ENCODE data around the gene ITGA8. TPM values are rescaled to one million over a fixed set of nuclear protein-coding genes. Genes with fewer than 3 reads are reported as not detected.

ITGA8 gene
- total and polyA plus RNA-seq, 2 of the 13 experiments (the other 11 are each of a cell fraction or from before 2014, with no cell fraction given), result not detected

DNA sequence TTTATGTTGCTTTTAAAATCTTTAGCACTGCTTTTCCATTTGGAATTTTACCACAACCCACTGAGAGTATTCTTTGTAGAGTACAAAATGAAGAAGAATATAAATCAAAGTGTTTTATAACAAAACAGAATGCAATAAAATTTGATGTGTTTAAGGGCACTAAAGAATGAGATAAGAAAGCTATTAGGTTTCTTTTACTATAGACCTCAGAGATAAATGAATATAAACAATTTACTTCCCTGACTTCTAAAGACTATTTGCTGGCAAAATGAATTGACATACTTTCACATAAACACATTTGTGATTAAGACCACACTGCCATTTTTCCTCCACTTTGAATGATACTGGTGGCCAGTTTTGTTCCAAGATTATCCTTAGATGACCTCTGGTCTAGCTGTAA lies 124.5 kb downstream of the ITGA8 start:
- Histone ChIP-seq H3K27me3 (ENCODE audit: control insufficient read depth in 1 of 2, insufficient read depth in 2 of 2, low read length in 2 of 2) (peaks cover 0 to 7% of the 10 kb centered on the region in 2 experiments; a peak in 2 of 5 replicates), H2AFZ (ENCODE audit: low read length) (no peak overlapping the region), H4K20me1 (ENCODE audit: insufficient read depth, low read length) (no peaks in the 10 kb centered on the region), H3K27ac (ENCODE audit: extremely low read length, insufficient read depth, low read length) (no peak overlapping the region), H3K9ac (ENCODE audit: insufficient read depth, low read depth, low read length) (no peak overlapping the region), H3K79me2 (ENCODE audit: insufficient read depth, low read length) (no peaks in the 10 kb centered on the region), H3K9me3 (ENCODE audit: low read length) (no peaks in the 10 kb centered on the region), H3K4me2 (ENCODE audit: low read depth, low read length) (no peak overlapping the region), H3K4me3 (replicated peaks in 1 of 3; ENCODE audit: insufficient read depth in 1 of 3, low read depth in 2 of 3, low read length in 3 of 3) (no peak overlapping the region), H3K4me1 (ENCODE audit: insufficient read depth, low read length) (no peaks in the 10 kb centered on the region), H3K36me3 (replicated peaks in 1 of 2; ENCODE audit: control insufficient read depth in 1 of 2, insufficient read depth in 2 of 2, low read length in 2 of 2) (no peaks in the 10 kb centered on the region)
- BruUV-seq (replicated peaks), result no TSS peak
- DNase-seq (ENCODE audit: low spot score), result no peak
- in situ Hi-C loops (cut with HindIII; ENCODE audit: extremely low pct_ligation_motif_present, low pct_unique_long_range_greater_than_20kb) (no loop called here), intact Hi-C loops (cut with micrococcal nuclease; ENCODE audit: unreplicated experiment) (no loop called here)
- ChIA-PET CTCF (ENCODE audit: low intra/inter-chr PET ratio, low total read pairs) (no interaction called here), POLR2A (no interaction called here)
- FAIRE-seq, result no peak
- ATAC-seq, result no peak
- no peak for TF ChIP-seq KDM5A (IDR thresholded peaks at IDR 0.05; ENCODE audit: borderline replicate concordance, low read length)
- TF ChIP-seq, protein P1, sequence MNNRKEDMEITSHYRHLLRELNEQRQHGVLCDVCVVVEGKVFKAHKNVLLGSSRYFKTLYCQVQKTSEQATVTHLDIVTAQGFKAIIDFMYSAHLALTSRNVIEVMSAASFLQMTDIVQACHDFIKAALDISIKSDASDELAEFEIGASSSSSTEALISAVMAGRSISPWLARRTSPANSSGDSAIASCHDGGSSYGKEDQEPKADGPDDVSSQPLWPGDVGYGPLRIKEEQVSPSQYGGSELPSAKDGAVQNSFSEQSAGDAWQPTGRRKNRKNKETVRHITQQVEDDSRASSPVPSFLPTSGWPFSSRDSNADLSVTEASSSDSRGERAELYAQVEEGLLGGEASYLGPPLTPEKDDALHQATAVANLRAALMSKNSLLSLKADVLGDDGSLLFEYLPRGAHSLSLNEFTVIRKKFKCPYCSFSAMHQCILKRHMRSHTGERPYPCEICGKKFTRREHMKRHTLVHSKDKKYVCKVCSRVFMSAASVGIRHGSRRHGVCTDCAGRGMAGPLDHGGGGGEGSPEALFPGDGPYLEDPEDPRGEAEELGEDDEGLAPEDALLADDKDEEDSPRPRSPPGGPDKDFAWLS (CRISPR knock-in tag; IDR thresholded peaks at IDR 0.05; ENCODE audit: borderline replicate concordance), result no peak
- TF ChIP-seq ZNF567 (CRISPR knock-in tag; IDR thresholded peaks at IDR 0.05; ENCODE audit: borderline replicate concordance), result no peak
- TF ChIP-seq ZNF382 (CRISPR knock-in tag; IDR thresholded peaks at IDR 0.05; ENCODE audit: borderline replicate concordance), result no peak
- no peak for TF ChIP-seq ZNF446 (CRISPR knock-in tag; IDR thresholded peaks at IDR 0.05)
- TF ChIP-seq GATAD1 (CRISPR knock-in tag; IDR thresholded peaks at IDR 0.05), result no peak

DNA sequence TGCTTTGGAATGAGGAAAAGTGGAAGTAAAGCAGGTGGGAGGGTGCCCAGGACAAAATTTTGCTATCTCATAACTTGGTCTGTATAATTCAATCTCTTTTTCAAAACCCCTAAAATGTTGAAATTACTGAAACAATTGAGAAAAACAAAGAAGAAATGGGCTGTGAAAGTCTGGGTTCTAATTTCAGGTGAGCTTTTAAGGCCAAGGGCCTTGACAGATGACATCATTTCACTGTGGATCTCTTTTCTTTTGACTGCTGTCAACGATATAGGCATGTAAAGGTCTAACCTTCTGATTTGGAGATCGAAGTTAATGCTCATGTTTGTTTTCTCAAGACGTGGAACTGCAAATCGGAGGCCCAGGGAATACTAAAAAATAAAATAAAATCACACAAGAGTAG lies 127.8 kb downstream of the ITGA8 start:
- ChIA-PET POLR2A (no interaction called here), CTCF (ENCODE audit: low intra/inter-chr PET ratio, low total read pairs) (no interaction called here)
- Histone ChIP-seq H3K36me3 (replicated peaks in 1 of 2; ENCODE audit: control insufficient read depth in 1 of 2, insufficient read depth in 2 of 2, low read length in 2 of 2) (no peaks in the 10 kb centered on the region), H2AFZ (ENCODE audit: low read length) (no peak overlapping the region), H3K27ac (ENCODE audit: extremely low read length, insufficient read depth, low read length) (no peak overlapping the region), H3K9ac (ENCODE audit: insufficient read depth, low read depth, low read length) (no peak overlapping the region), H3K4me1 (ENCODE audit: insufficient read depth, low read length) (no peaks in the 10 kb centered on the region), H4K20me1 (ENCODE audit: insufficient read depth, low read length) (no peaks in the 10 kb centered on the region), H3K79me2 (ENCODE audit: insufficient read depth, low read length) (no peaks in the 10 kb centered on the region), H3K9me3 (ENCODE audit: low read length) (no peaks in the 10 kb centered on the region), H3K4me2 (ENCODE audit: low read depth, low read length) (no peak overlapping the region), H3K27me3 (ENCODE audit: control insufficient read depth in 1 of 2, insufficient read depth in 2 of 2, low read length in 2 of 2) (peaks cover 0 to 1% of the 10 kb centered on the region in 2 experiments; a peak in 1 of 5 replicates), H3K4me3 (replicated peaks in 1 of 3; ENCODE audit: insufficient read depth in 1 of 3, low read depth in 2 of 3, low read length in 3 of 3) (no peak overlapping the region)
- ATAC-seq (no peak), DNase-seq (ENCODE audit: low spot score) (no peak), FAIRE-seq (no peak)
- TF ChIP-seq PRPF4 (IDR thresholded peaks at IDR 0.05; ENCODE audit: low read depth, low read length, poor library complexity, severe bottlenecking) (no peak), ATF7 (IDR thresholded peaks at IDR 0.05) (0 out of 2 replicates have a peak, but pooled peaks have one; percentile 14), ATF7 (CRISPR knock-in tag; IDR thresholded peaks at IDR 0.05) (no peak)
- in situ Hi-C loops (cut with HindIII; ENCODE audit: extremely low pct_ligation_motif_present, low pct_unique_long_range_greater_than_20kb), result no loop called here
- BruUV-seq (replicated peaks), result no TSS peak
- intact Hi-C loops (cut with micrococcal nuclease; ENCODE audit: unreplicated experiment), result no loop called here
- WGBS (ENCODE audit: low lambda C conversion rate), result 0% methylated on average over 4 of the region's 4 CpGs

Data from HepG2 (cell line).